Adrenal gland (tissue), 12 donors: ENCODE results near the gene PCDH9. TPM values are rescaled to one million over a fixed set of nuclear protein-coding genes. Genes with fewer than 3 reads are reported as not detected.

Experiments used
- DNase-seq, 7 donors: peaks; one replicate each; pipeline ENCODE4 v3.0.0-alpha.2; 2019 to 2020
- H3K27ac ChIP-seq, 5 donors: fragments of 200-600 bp; sonication (generic) in 4 of 5; 1 replicate in 3 of 5; 2 replicates in 2 of 5; pipeline versions ENCODE4 v1.5.1 to v1.8.0; 2016 to 2020; ENCODE audit warnings: mild to moderate bottlenecking in 1 of 5
- H3K27me3 ChIP-seq: fragments of 200-600 bp; 2 replicates; pipeline ENCODE4 v1.8.0; 2021
- H3K36me3 ChIP-seq, 2 donors: fragments of 200-600 bp; replicated peaks in 1 of 2; 1 replicate in 1 of 2; 2 replicates in 1 of 2; pipeline versions ENCODE4 v1.5.1 to v1.8.0; 2018 to 2022
- H3K4me1 ChIP-seq, 2 donors: fragments of 200-600 bp; replicated peaks in 1 of 2; 1 replicate in 1 of 2; 2 replicates in 1 of 2; pipeline versions ENCODE4 v1.5.1 to v1.8.0; 2018 to 2021
- H3K4me3 ChIP-seq, 4 donors: fragments of 200-600 bp; sonication (generic) in 3 of 4; one replicate each; pipeline ENCODE4 v1.5.1; 2016 to 2018
- H3K9me3 ChIP-seq, 3 donors: fragments of 200-600 bp; sonication (generic) in 1 of 3; replicated peaks in 1 of 3; 1 replicate in 2 of 3; 2 replicates in 1 of 3; pipeline versions ENCODE4 v1.5.1 to v1.8.0; 2016 to 2021
- CTCF ChIP-seq, 6 experiments: fragments of 450-650 bp in 4 of 6; fragments of 200-600 bp in 2 of 6; sonication (generic) in 1 of 6; IDR thresholded peaks; 1 replicate in 5 of 6; 2 replicates in 1 of 6; pipeline versions ENCODE4 v1.5.1 to v1.8.0; 2016 to 2021; ENCODE audit warnings: antibody characterized with exemption in 6 of 6, mild to moderate bottlenecking in 2 of 6, moderate library complexity in 1 of 6
- POLR2A ChIP-seq, 2 donors: fragments of 450-650 bp; IDR thresholded peaks; one replicate each; pipeline ENCODE4 v1.6.1; 2017; ENCODE audit warnings: antibody characterized with exemption in 2 of 2, mild to moderate bottlenecking in 2 of 2, moderate library complexity in 1 of 2
- WGBS, 4 donors: extraction: QIAGEN DNeasy Blood & Tissue Kit in 2 of 4; methylation state at CpG; one replicate each; pipeline versions ENCODE4 v1.1.5 to v1.1.7; 2013 to 2017; 5-methylcytosine and 5-hydroxymethylcytosine counted together
- intact Hi-C, 2 donors: fragments of 100-400 bp; cut with DNase I; formaldehyde crosslinking; loops; one replicate each; pipeline versions ENCODE4 v1.14.1 to v1.15.0; 2022 to 2023
- polyA plus RNA-seq, 3 donors: library from polyadenylated mRNA; stranded (reverse); fragments of 200-250 nt in 2 of 3; fragments of 350-450 nt in 1 of 3; fragmentation: Illumina TruSeq in 1 of 3; extraction: RNeasy Lipid Tissue Mini Kit (QIAGEN cat#74804) in 1 of 3; gene quantifications; one replicate each; pipeline ENCODE4 v1.2.3, GENCODE V29; 2013 to 2014
- total RNA-seq, 9 donors: library from RNA; depleted of rRNA in 4 of 9; stranded (reverse); fragments of >200 nt in 4 of 9; fragments of 120-200 nt in 1 of 9; fragmentation: NEBNext Ultra II Directional in 1 of 9; extraction: Animal tissue kit (Norgen Biotek cat#: 25700) in 1 of 9; gene quantifications; one replicate each; pipeline versions ENCODE4 v1.1.0 to v1.2.4, GENCODE V29; 2013 to 2023
- donor health status: healthy with polysubstance abuse.
- donor health status: Bipolar disorder and iron deficiency.
- donor health status: DM: yes; HTN: yes; CAD: no.
- donor health status: DM: no; HTN: no; CAD: no.
- donor health status: DM: no; HTN: no; CAD: no.
- donor health status: DM: yes; HTN: yes; CAD: no.

Gene PCDH9
- total and polyA plus RNA-seq, 12 donors, result 0.71 to 10.9 (median 3.6) TPM

- H3K9me3 ChIP-seq, result no peaks in the 10 kb centered on the region
- no peak for TF ChIP-seq POLR2A (IDR thresholded peaks at IDR 0.05)
- no peak for TF ChIP-seq CTCF (IDR thresholded peaks at IDR 0.05)
- no peak overlapping the region for H3K27ac ChIP-seq
- no peak for DNase-seq
- H3K4me1 ChIP-seq, result no peaks in the 10 kb centered on the region
- no peak overlapping the region for H3K4me3 ChIP-seq
- intact Hi-C loops, result no loop called here
- no peaks in the 10 kb centered on the region for H3K36me3 ChIP-seq
- no peaks in the 10 kb centered on the region for H3K27me3 ChIP-seq
- WGBS, 4 donors, result 71 to 83% (median 72%) methylated on average over 3 of the region's 3 CpGs
Measured at GRCh38 chr13:66703597-66703996, 526.5 kb downstream of the PCDH9 start.

GRCh38 chr13:66700117-66700601 lies 530.0 kb downstream of the PCDH9 start:
- Histone ChIP-seq H3K4me3 (no peak overlapping the region), H3K36me3 (no peaks in the 10 kb centered on the region), H3K27me3 (no peaks in the 10 kb centered on the region), H3K9me3 (no peaks in the 10 kb centered on the region), H3K4me1 (no peaks in the 10 kb centered on the region), H3K27ac (no peak overlapping the region)
- no peak for TF ChIP-seq CTCF (IDR thresholded peaks at IDR 0.05)
- TF ChIP-seq POLR2A (IDR thresholded peaks at IDR 0.05), result no peak
- intact Hi-C loops, result no loop called here
- 64 to 77% (median 70%) methylated on average over 8 of the region's 8 CpGs for WGBS, 4 donors
- DNase-seq, result no peak

GRCh38 chr13:66693656-66694055 lies 536.5 kb downstream of the PCDH9 start:
- Histone ChIP-seq H3K4me3 (no peak overlapping the region), H3K9me3 (no peaks in the 10 kb centered on the region), H3K4me1 (no peaks in the 10 kb centered on the region), H3K36me3 (no peaks in the 10 kb centered on the region), H3K27ac (no peak overlapping the region), H3K27me3 (no peaks in the 10 kb centered on the region)
- TF ChIP-seq POLR2A (IDR thresholded peaks at IDR 0.05), result no peak
- no peak for TF ChIP-seq CTCF (IDR thresholded peaks at IDR 0.05)
- no peak for DNase-seq
- intact Hi-C loops, result no loop called here

GRCh38 chr13:66691149-66691548 lies 539.0 kb downstream of the PCDH9 start:
- H3K4me1 ChIP-seq, result no peaks in the 10 kb centered on the region
- H3K27ac ChIP-seq, result no peak overlapping the region
- TF ChIP-seq POLR2A (IDR thresholded peaks at IDR 0.05), result no peak
- TF ChIP-seq CTCF (IDR thresholded peaks at IDR 0.05), result no peak
- no peak for DNase-seq
- H3K36me3 ChIP-seq, result no peaks in the 10 kb centered on the region
- intact Hi-C loops, result no loop called here
- H3K4me3 ChIP-seq, result no peak overlapping the region
- H3K9me3 ChIP-seq, result no peaks in the 10 kb centered on the region
- no peaks in the 10 kb centered on the region for H3K27me3 ChIP-seq
- 45 to 59% (median 52%) methylated on average over 3 of the region's 3 CpGs for WGBS, 4 donors
